ENCODE data around the gene MAPK8IP3.
"Not testable (repeated sequence)": the region's sequence is repeated elsewhere in the genome, so short reads cannot be mapped to it uniquely, and the experiment has no call there.

MAPK8IP3 gene

DNA sequence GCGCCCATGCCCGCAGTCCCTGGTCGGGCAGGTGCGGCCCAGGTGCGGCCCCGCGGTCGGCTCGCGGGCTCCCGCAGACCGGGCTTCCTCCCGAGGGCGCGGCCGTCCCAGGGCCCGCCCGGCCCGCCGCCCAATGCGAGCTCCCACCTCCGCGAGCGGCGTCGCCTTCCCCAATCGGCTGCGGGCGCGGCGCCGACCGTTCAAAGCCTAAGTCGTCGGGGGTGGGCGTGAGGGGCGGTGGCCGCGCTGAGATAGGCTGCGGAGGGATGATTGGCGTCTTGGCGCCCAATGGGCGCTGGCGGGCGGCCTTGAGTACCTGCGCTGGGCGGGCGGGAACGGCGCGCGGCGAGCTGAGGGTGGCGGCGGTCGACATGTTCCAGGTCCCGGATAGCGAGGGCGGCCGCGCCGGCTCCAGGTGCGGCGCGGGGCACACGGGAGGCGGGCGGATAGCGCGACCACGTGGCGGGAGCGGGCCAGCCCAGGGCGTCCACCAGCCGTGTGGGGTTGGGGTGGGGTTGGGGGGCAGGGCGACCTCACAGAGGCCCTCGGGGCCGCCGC, 28.0 kb upstream of the MAPK8IP3 start, which contains the start of gene JPT2:
TSS of gene JPT2 (plus strand) at position 338 of the 558 bp plus-strand sequence. CDS start at position 372, 34 bp downstream.
- DNase-seq, result peak; percentile 94

DNA sequence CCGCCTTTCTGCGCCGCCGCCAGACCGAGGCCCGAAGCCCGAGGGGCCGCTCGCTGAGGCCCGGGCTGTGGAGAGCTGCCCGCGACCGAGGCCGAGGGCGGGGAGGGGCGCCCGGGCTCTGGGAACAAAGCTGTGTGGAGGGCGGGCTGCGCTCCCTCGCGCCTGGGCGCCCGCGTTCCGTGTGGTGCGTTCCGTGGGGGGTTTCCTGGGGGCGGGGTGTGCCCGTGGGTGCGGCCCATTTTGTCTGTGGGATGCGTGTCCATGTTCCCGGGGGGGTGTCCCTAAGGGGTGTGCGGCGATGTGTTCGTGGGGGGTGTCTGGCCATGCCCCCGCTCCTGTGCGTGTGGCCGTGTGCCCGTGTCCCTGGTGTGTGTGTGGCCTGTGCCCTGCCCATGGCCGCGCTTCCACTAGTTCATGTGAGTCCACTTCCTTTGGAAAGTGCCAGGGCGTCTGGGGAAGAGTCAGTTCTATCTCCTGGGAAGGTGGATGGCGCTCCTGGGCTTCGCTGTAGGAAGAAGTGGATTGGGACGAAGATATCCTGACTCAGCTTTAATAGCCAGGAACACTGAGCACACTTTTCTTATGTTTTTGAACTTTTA, 27.4 kb upstream of the MAPK8IP3 start:
- peak; percentile 34 for DNase-seq

DNA sequence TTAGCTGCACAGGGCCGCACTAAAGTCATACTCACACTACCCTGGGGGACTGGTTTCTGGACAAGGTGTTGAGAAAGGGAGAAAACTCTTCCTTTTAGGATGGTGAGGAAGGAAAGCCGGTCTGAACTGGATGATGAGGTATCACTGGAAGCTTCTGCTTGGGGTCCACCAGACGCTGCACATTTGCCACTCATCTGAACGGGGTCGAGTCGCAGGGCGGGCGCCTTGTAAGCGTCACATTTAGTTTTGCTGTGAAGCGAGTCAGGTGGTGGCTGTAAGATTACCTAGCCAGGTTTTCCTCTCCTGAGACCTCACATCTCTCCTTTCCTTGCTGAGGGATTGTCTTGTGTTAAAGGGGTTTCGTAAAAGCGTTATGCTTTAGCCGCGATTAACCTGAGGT, 25.6 kb upstream of the MAPK8IP3 start:
- no peak for DNase-seq

DNA sequence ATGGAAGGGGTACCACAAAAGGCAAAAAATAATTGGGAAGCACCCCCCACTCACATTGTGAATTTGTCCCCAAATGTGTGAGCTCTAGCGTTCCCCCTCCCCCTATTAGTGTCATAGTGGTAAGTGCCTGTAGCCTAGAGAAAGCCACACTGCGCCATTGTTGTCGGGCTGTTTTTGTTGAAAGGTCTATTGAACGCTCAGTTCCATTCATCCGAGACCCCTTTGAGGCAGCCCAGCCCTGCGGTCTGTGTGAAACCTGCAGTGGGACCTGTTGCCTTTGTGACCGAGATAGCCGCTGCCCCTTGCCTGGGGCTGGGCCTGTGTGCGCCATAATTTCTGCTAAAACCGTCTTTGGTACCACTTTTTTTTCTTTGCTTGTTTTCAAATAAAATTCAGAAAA, 25.0 kb upstream of the MAPK8IP3 start:
- DNase-seq, result no peak

DNA sequence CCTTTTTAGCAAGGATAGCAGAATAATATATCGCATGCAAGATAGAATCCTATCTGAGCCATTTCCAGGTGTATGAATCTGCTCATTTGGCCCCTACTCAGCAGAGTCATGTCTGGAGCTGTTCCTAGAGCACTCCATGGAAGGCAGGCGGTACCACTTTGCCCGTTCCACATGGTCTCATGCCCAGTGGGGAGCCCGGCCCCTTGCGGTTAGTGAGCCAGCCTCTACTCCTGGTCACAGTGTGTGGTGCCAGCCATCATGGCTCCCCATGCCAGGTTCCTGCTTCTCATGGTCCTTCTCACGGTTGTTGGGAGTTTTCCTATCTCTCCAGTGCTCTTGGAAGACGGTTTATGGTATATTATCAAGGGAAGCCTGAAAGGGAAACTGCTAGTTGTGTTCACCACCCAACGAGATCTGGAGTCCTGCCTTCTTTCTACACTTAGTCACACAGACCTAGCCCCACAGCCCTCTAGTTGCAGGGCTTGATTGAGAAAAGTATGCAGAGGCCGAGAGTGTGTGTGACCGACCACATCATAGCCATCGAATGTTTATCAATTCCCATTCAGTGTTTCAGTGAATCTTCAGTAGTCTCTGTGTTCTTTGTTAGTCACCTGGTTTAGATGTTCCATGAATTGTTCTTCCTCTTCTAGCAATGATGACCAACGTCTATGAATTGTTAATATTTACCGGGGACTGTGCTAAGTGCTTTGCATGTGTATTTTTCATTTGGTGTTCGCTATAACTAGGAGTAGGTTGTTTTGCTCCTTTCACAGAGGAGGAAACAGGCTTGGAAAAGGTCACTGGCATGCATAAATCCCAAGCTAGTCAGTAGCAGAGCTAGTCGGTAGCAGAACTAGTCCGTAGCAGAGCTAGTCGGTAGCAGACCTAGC, 18.3 kb upstream of the MAPK8IP3 start:
- DNase-seq, result no peak

DNA sequence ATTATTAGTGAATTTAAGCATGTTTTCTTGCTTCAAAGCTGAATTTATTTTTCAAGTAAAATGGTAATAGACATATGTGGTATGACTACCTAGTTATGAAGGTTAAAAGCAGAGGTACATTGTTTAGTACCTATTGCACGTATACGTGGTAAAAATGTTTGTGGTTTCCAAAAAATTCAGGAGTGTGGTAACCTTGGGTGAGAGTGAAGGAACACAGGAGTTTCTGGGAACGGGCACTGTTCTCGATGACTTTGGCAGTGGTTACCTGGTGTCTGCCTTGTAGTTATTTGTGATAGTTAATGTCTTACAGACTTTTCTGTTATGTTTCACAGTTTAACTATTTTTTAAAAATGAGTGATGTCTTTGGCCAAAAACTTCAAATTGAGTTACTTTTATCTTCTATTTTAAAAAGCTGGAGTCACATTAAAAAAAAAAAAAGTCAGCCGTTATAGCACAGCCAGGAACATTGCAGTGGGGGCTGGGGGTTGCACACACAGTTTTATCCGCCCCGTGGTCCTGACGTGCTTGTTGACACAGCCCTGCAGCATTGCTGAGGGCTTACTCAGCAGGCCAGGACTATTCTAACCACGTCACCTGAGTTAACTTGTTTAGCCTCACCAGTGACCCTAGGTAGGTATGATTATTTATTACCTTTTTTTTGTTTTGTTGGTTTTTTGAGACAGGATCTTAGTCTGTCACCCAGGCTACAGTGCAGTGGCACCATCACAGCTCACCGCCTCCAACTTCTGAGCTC, 17.0 kb upstream of the MAPK8IP3 start:
- DNase-seq, result no peak

DNA sequence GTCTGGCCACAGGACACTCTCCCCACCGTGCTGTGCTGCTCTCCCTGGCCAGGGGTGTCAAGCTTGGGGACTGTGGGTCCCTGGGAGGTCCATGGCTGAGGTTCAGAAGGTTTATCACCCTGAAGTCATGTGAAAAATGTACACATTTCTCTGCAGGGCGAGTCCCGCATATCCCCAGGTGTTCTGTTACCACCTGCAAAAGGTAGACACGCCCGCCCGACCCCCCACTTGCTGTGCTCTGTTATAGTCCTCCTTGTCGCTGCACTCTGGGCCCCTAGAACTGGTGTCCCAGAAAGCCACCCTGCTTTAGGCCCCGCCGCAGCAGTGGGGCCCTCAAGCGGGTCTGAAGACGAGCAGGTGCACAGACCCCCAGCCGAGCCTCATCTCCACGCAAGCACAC, 16.1 kb upstream of the MAPK8IP3 start:
- no peak for DNase-seq

DNA sequence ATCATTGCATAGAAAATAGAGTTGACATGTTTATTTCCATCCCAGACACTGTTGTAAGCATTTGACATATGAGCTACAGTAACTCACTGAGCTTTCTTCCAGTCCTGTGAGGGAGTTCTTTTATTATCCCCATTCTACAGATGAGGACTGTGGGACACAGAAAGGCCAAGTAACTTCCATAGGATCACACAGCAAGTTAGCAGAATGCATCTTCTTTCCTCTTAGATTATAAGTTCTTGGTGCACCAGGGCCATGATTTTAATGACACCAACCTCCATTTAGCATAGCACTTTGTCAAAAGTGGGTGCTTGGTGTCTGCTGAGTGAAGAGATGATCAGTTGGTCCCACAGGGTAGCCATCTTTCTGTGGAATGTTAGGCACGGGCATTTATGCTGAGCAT, 15.2 kb upstream of the MAPK8IP3 start:
- DNase-seq, result no peak

DNA sequence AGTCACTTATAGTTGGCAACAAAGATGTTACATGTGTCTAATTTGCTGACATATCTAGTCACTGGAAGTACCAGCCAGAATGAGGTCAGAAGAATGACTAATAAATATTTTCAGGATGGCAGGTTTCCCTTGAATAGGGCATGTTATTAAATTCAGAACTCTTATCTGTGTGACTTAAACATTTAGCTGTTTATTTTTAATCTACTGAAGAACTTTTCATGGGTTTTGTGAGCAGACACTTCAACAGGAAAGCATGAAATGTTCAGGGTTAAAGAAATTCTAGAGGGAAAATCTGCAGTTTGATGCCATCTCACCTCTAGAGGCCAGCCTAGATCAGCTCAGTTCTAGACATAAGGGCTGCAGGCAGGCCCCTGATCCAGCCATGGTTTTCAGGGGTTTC, 14.7 kb upstream of the MAPK8IP3 start:
- DNase-seq, result no peak

DNA sequence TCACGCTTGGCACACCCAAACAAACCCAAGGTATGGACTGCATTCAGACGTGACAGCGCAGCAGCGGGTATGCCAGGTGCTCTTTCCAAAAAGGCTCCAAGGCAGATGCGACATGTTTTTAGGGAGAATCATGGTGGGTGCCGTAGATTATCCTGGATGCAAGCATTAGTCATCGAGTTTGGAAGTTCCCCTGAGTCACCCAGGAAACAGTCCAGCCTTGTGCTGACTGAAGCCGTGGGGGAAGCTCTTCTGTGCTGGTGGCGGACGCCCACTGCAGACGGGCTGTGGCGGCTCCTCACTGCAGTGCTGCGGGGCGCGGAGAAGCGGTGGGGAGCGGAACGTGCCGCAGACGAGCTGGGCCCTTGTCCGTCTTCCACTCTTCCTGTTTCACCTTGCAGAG, 14.0 kb upstream of the MAPK8IP3 start:
- DNase-seq, result no peak

DNA sequence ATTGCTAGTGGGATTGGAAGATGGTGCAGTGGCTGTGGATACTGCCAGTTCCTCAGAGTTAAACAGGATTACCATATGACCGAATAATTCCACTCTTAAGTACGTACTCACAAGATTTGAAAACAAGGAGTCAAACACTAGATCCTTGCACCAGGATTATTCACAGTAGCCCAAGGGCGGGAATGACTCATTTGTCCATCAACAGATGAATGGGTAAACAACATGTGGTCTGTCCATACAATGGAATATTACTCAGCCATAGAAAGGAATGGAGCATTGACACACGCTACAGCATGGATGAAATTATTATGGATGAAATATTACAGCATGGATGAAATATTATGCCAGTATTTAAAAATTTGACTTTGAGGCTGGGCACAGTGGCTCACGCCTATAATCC, 9.1 kb upstream of the MAPK8IP3 start:
- DNase-seq, result no peak

DNA sequence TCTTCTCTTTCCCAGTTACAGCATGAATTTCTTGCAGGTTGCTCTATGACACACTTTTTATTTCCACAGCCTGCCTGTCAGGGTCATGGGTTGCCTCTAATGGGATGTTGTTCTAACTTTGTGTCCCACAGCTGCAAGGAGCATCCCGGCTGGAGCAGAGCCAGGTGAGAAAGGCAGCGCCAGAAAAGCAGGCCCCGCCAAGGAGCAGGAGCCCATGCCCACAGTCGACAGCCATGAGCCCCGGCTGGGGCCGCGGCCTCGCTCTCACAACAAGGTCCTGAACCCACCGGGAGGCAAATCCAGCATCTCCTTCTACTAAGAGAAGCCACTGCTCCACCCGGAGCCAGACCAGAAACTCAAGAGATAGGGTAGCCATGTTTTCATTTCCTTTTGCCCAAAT, 7.3 kb upstream of the MAPK8IP3 start:
- no peak for DNase-seq

DNA sequence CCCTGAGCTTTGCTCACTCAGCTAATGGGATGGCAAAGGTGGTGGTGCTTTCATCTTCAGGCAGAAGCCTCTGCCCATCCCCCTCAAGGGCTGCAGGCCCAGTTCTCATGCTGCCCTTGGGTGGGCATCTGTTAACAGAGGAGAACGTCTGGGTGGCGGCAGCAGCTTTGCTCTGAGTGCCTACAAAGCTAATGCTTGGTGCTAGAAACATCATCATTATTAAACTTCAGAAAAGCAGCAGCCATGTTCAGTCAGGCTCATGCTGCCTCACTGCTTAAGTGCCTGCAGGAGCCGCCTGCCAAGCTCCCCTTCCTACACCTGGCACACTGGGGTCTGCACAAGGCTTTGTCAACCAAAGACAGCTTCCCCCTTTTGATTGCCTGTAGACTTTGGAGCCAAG, 5.7 kb upstream of the MAPK8IP3 start:
- DNase-seq, result no peak

DNA sequence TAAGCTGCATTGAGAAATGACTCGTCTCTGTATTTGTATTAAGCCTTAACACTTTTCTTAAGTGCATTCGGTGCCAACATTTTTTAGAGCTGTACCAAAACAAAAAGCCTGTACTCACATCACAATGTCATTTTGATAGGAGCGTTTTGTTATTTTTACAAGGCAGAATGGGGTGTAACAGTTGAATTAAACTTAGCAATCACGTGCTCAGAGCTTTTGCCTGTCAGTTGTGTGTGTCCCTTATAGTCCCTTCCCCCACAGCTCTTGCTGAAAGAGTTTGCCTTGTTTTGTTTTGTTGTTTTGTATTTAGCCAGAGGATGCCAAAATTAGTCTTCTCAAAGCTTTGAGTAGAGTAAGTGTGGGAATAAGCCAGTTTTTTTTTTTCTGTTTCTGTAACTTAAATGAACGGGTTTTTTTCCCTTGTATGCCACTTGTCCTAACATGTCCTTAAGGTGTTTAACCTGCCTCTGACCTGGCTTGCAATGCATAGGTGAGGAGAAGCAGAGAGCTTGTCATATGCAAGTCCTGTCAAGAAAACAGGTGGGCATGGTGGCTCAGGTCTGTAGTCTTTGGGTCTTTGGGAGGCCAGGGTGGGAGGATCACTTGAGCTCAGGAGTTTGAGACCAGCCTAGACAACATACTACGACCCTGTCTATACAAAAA, 4.6 kb upstream of the MAPK8IP3 start:
- no peak for DNase-seq

DNA sequence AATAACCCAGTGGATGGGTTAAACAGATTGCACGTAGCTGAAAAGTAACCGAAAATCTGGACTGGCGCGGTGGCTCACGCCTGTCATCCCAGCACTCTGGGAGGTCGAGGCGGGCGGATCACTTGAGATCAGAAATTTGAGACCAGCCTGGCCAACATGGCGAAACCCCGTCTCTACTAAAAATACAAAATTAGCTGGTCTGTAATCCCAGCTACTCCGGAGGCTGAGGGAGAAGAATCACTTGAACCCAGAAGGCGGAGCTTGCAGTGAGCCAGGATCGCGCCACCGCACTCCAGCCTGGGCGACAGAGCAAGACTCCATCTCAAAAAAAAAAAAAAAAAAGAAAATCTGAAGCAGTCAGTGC, 689 bp upstream of the MAPK8IP3 start:
- not testable (repeated sequence) for DNase-seq

DNA sequence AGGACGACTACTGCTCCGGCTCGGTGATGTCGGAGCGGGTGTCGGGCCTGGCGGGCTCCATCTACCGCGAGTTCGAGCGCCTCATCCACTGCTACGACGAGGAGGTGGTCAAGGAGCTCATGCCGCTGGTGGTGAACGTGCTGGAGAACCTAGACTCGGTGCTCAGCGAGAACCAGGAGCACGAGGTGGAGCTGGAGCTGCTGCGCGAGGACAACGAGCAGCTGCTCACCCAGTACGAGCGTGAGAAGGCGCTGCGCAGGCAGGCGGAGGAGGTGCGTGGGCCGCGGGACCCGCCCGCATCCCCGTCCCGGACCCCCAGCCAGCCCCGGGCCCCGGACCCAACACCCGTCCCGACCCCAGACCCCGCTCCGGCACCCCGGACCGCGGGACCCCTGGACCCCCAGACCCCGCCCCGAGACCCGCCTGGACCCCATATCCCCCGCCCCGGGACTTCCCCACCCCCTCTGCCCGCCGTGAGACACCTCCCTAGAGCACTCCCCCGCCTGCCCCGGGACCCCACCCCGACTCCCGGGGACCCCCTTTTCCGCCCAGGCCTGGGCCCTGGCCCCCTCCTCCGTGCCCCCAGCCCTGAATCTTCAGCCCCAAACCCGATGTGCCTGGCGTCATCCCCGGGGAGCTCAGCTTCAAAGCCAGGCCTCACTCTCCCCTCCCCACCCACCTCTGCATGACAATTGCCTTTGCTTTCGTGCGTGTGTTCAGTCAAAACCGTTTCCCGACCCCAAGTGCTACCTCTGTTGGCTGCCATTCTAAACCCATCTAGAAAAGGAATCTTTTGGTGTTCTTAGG, 594 bp downstream of the MAPK8IP3 start:
- peak; percentile 49 for DNase-seq

DNA sequence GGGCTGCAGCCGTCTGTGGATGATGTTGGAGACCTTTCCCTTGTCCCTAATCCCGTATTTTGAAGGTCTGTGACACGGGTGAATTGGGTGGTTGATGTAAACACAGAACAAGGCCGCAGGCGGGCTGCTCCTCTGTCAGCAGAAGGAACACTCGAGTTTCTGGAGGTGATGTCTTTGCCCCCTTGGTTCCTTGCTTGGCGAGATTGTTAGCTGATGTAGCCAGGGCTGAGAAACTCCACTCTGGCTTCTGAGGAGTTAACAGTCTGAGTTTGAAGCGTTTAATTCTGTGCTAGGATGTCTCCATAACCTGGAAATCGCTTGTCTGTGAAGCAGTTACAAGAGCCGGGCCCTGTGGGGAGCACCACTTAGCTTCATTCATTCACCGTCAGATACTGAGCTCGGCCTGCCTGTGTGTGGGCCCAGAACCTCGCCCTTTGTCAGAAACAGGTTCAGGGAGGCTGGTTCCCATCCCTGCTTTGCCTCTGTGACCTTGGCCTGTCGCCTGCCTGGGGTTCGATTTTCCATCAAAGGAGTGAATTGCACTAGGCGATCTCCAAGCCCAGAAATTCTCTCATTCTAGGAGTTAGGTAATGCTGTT, 1.3 kb downstream of the MAPK8IP3 start:
- no peak for DNase-seq

DNA sequence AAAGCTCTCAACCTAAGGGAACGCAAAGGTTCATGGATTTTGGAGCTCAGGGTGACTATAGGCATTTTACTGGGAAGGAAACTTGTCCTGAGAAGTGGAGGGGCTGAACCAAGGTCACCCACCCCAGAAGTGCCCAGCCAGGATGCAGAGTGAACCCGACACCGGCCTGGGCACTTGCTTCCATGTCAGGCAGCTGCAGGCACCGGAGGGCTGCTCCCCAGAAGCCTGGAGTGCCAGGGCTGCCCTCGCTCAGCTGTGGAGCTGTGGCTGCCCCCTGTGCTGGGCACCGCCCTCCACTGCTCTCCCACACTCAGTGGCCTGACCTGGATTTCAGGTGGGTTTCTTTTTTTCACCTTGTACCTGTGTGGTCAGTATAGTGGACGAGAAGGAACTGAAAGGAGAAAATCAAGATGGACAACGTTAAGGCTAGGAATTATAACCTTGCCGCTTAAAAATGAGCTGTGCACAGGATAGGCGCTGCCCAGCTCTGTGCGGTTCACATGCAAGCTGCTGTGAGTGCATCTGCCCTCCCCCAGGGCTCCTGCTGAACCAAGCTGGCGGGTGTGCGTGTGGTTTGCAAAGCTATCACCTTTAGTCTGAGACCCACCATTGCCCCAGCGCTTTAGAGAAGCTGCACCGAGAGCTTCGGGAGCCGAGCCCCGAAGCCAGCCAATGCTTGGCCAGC, 2.2 kb downstream of the MAPK8IP3 start:
- DNase-seq, result no peak

DNA sequence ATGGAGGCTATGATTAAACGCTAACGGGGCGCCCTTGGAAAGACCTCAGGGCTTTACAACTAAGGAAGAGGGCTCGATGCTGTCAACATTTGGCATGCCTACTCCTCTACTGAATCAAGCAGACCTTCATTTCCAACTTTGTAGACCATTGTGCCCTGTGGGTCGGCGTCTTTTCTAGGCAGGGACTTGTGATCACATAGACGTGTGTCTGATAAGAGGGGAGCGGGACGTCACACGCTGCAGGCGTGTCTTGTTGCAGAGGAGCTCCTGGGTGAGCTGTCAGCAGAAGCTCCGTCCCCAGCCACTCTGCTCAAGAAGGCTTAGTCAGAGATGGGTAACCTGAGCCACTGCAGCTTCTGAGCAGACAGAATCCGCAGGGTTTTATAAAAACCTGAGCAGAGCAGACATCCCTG, 2.8 kb downstream of the MAPK8IP3 start:
- DNase-seq, result no peak

DNA sequence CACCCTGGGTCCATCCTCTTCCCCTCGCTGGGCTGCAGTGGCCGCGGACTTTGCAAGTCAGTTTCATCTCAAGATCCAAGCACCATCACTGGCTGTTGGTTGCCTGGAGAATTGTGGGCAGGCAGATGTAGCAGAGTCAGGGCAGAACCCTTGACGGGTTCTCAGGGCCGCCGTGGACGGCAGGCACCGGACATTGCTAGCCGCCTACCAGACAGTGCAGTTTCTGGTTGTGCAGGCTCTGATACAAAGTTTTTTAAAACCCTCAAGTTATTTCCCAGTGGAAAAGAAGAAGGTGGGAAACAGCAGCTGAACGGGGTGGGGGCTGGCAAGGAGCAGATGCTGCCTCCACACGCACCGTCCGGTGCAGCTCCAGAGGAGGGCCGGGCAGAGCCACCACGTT, 3.4 kb downstream of the MAPK8IP3 start:
- no peak for DNase-seq
